Neural progenitor cell (in vitro differentiated cells): ENCODE data around the gene KEL. TPM values are rescaled to one million over a fixed set of nuclear protein-coding genes. Genes with fewer than 3 reads are reported as not detected.

Source experiments
- DNase-seq: peaks from one replicate; pipeline ENCODE4 v3.0.0-alpha.2; 2016; ENCODE audit warnings: low spot score
- H2AFZ ChIP-seq: fragments of 200-600 bp; sonication (generic); replicated peaks from 2 replicates; pipeline ENCODE4 v1.6.1; 2016; ENCODE audit warnings: antibody characterized with exemption
- H3F3A ChIP-seq: fragments of 200-600 bp; sonication (generic); 2 replicates; pipeline ENCODE4 v1.6.1; 2016; ENCODE audit warnings: antibody characterized with exemption, low read depth
- H3K27ac ChIP-seq: fragments of 200-600 bp; sonication (generic); 2 replicates; pipeline ENCODE4 v1.5.1; 2016; ENCODE audit warnings: mild to moderate bottlenecking
- H3K27me3 ChIP-seq: fragments of 200-600 bp; sonication (generic); 2 replicates; pipeline ENCODE4 v1.6.1; 2016; ENCODE audit warnings: mild to moderate bottlenecking, moderate library complexity
- H3K36me3 ChIP-seq: fragments of 200-600 bp; sonication (generic); 2 replicates; pipeline ENCODE4 v1.5.1; 2016
- H3K4me1 ChIP-seq: fragments of 200-600 bp; sonication (generic); 2 replicates; pipeline ENCODE4 v1.6.1; 2016; ENCODE audit warnings: mixed run types
- H3K4me2 ChIP-seq: fragments of 200-600 bp; sonication (generic); 2 replicates; pipeline ENCODE4 v1.6.1; 2016
- H3K4me3 ChIP-seq: fragments of 200-600 bp; sonication (generic); 2 replicates; pipeline ENCODE4 v1.5.1; 2016
- H3K79me2 ChIP-seq: fragments of 200-600 bp; sonication (generic); 2 replicates; pipeline ENCODE4 v1.6.1; 2016; ENCODE audit warnings: low read depth
- H3K9ac ChIP-seq: fragments of 200-600 bp; sonication (generic); 2 replicates; pipeline ENCODE4 v1.6.1; 2016
- H3K9me3 ChIP-seq: fragments of 200-600 bp; sonication (generic); 2 replicates; pipeline ENCODE4 v1.5.1; 2016; ENCODE audit warnings: low read depth
- H4K20me1 ChIP-seq: fragments of 200-600 bp; sonication (generic); 2 replicates; pipeline ENCODE4 v1.6.1; 2016; ENCODE audit warnings: low read depth
- H3K27ac Mint-ChIP-seq: 3 replicates; pipeline ENCODE4 v1.8.0; 2021; ENCODE audit warnings: mixed read lengths
- H3K27me3 Mint-ChIP-seq: 2 replicates; pipeline ENCODE4 v1.8.0; 2022; ENCODE audit warnings: low read depth, mild to moderate bottlenecking, inconsistent platforms, moderate library complexity, mixed read lengths; ENCODE audit not compliant: insufficient read depth
- H3K36me3 Mint-ChIP-seq: 3 replicates; pipeline ENCODE4 v1.8.0; 2021; ENCODE audit warnings: mixed read lengths
- H3K4me1 Mint-ChIP-seq: 3 replicates; pipeline ENCODE4 v1.8.0; 2021; ENCODE audit warnings: mixed read lengths
- H3K4me3 Mint-ChIP-seq: 3 replicates; pipeline ENCODE4 v1.8.0; 2021; ENCODE audit warnings: mild to moderate bottlenecking, moderate library complexity, mixed read lengths
- H3K9me3 Mint-ChIP-seq: 3 replicates; pipeline ENCODE4 v1.8.0; 2020; ENCODE audit warnings: mixed read lengths
- EZH2 ChIP-seq: fragments of 200-600 bp; sonication (generic); IDR thresholded peaks from 2 replicates; pipeline ENCODE4 v1.6.1; 2017; ENCODE audit warnings: antibody characterized with exemption, mild to moderate bottlenecking, moderate library complexity
- EZH2phosphoT487 ChIP-seq: fragments of 200-600 bp; sonication (generic); IDR thresholded peaks from 2 replicates; pipeline ENCODE4 v1.6.1; 2017; ENCODE audit warnings: antibody characterized with exemption
- total RNA-seq: library from RNA; depleted of rRNA; stranded (reverse); fragments of >200 nt; gene quantifications from 2 replicates; pipeline ENCODE4 v1.2.3, GENCODE V29; 2015; ENCODE audit warnings: low replicate concordance
- TF ChIP-seq, protein P1 (sequence below): fragments of 200-600 bp; sonication (generic); IDR thresholded peaks from 2 replicates; pipeline ENCODE4 v1.5.1; 2017; ENCODE audit warnings: antibody characterized with exemption, mild to moderate bottlenecking

The KEL gene
- total RNA-seq, 1 donor from 2014 or later, result not detected

DNA sequence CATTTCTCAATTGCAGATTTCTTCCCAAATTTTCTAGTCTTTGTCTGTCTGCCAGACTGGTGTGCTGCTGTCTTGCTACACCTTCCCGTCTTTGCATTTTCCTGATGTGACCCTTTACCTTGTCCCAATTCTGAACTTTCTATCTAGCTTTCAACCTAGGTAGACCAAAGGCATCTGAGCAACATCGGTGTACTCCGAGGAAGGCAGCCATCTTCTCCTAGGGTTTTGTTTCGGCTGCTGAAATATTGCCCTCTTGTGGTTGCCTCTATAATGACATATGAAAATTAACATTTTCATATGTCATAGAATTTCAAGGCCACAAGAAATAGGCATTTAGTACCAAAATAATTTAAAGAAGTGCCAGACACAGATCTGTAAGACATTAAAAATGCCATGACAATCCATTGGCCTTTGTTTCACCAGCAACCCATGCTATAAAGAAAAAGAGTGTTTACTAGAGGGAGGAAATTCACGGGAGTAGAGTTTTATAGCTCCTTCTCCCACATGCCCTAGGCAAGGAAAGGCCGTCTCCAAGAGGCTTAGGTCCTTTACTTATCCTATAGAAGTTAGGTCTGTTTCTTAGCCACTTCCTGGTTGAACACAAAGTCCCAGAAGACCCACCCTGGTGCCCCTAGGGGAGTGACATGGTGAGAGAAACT is 41.4 kb upstream of the KEL start:
- Mint-ChIP-seq H3K9me3 (peaks cover 3% of the 10 kb centered on the region), H3K27ac (no peak overlapping the region), H3K4me3 (peak overlapping the region; percentile 57), H3K27me3 (no peaks in the 10 kb centered on the region), H3K4me1 (no peaks in the 10 kb centered on the region), H3K36me3 (no peaks in the 10 kb centered on the region)
- peak; percentile 47 for DNase-seq
- Histone ChIP-seq H4K20me1 (no peaks in the 10 kb centered on the region), H3F3A (no peaks in the 10 kb centered on the region), H3K4me1 (no peaks in the 10 kb centered on the region), H3K27me3 (no peaks in the 10 kb centered on the region), H3K9me3 (no peaks in the 10 kb centered on the region), H3K36me3 (no peaks in the 10 kb centered on the region), H3K4me2 (no peak overlapping the region), H2AFZ (peak overlapping the region; percentile 96), H3K4me3 (no peak overlapping the region), H3K27ac (no peak overlapping the region), H3K79me2 (no peaks in the 10 kb centered on the region), H3K9ac (no peak overlapping the region)
- no peak for TF ChIP-seq EZH2
- TF ChIP-seq, protein P1, sequence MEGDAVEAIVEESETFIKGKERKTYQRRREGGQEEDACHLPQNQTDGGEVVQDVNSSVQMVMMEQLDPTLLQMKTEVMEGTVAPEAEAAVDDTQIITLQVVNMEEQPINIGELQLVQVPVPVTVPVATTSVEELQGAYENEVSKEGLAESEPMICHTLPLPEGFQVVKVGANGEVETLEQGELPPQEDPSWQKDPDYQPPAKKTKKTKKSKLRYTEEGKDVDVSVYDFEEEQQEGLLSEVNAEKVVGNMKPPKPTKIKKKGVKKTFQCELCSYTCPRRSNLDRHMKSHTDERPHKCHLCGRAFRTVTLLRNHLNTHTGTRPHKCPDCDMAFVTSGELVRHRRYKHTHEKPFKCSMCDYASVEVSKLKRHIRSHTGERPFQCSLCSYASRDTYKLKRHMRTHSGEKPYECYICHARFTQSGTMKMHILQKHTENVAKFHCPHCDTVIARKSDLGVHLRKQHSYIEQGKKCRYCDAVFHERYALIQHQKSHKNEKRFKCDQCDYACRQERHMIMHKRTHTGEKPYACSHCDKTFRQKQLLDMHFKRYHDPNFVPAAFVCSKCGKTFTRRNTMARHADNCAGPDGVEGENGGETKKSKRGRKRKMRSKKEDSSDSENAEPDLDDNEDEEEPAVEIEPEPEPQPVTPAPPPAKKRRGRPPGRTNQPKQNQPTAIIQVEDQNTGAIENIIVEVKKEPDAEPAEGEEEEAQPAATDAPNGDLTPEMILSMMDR, result peak; percentile 84
- TF ChIP-seq EZH2phosphoT487, result no peak

DNA sequence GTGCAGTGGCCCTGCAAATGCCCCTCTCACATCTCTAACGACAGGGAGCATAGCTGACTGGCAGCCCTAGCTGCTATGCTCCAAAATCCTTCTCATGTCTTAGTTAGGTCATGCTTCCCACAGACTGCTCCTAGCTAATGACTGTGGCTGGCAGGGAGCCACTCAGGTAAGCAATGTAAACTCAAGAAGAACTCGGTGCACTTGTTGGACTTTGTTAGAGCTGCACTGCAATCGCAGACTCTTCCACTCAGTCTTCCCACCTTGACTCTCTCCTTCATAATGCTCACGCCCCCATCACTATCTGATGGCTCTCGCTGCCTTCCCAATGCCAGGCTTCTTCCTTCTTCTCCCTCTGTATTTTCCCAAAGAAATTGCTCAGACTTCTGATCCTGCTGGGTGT is 40.7 kb upstream of the KEL start:
- no peaks in the 10 kb centered on the region for H3K27me3 Mint-ChIP-seq
- Histone ChIP-seq H3K79me2 (no peaks in the 10 kb centered on the region), H3F3A (no peaks in the 10 kb centered on the region), H3K4me1 (no peaks in the 10 kb centered on the region), H3K27ac (no peak overlapping the region), H2AFZ (peak overlapping the region; percentile 96), H3K9ac (no peak overlapping the region), H3K27me3 (no peaks in the 10 kb centered on the region), H3K4me3 (no peak overlapping the region), H3K36me3 (no peaks in the 10 kb centered on the region), H3K4me2 (no peak overlapping the region), H3K9me3 (no peaks in the 10 kb centered on the region), H4K20me1 (no peaks in the 10 kb centered on the region)
- DNase-seq, result no peak
- no peak overlapping the region for H3K4me3 Mint-ChIP-seq
- peaks cover 3% of the 10 kb centered on the region for H3K9me3 Mint-ChIP-seq
- H3K36me3 Mint-ChIP-seq, result no peaks in the 10 kb centered on the region
- no peaks in the 10 kb centered on the region for H3K4me1 Mint-ChIP-seq
- H3K27ac Mint-ChIP-seq, result no peak overlapping the region
- no peak for TF ChIP-seq EZH2
- no peak for TF ChIP-seq EZH2phosphoT487
- TF ChIP-seq, protein P1, result no peak

DNA sequence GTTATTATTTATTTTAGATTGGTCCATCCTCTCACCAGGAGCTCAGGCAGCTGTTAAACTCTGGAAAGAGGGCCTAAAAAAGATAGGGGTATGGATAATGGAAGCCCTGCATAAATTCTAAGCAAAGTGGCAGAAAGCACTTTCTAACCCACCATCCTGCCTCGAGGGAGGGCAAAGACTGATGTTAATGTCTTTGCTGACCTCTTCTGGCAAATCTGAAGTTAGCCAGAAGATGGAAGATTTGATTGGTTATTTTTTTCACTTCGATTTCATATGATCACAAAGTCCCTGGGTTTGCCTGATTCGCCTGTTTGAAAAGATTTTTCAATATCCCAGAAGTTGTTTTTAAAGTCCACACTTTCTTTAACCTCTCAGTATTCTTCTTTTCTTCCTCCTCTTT is 39.9 kb upstream of the KEL start:
- Mint-ChIP-seq H3K4me3 (no peak overlapping the region), H3K9me3 (peaks cover 3% of the 10 kb centered on the region)
- peak; percentile 30 for DNase-seq

More for the DNA sequence above, 39.9 kb upstream of the KEL start:
- no peaks in the 10 kb centered on the region for H3F3A ChIP-seq
- no peaks in the 10 kb centered on the region for H3K4me1 Mint-ChIP-seq
- H3K36me3 Mint-ChIP-seq, result no peaks in the 10 kb centered on the region
- no peak overlapping the region for H3K9ac ChIP-seq
- H3K27me3 Mint-ChIP-seq, result no peaks in the 10 kb centered on the region
- no peak overlapping the region for H3K27ac Mint-ChIP-seq
- H3K27ac ChIP-seq, result no peak overlapping the region
- H4K20me1 ChIP-seq, result no peaks in the 10 kb centered on the region
- no peak overlapping the region for H3K4me2 ChIP-seq
- no peaks in the 10 kb centered on the region for H3K79me2 ChIP-seq
- no peaks in the 10 kb centered on the region for H3K4me1 ChIP-seq
- no peaks in the 10 kb centered on the region for H3K9me3 ChIP-seq
- H2AFZ ChIP-seq, result no peak overlapping the region
- no peaks in the 10 kb centered on the region for H3K36me3 ChIP-seq
- TF ChIP-seq EZH2 (no peak), EZH2phosphoT487 (no peak)
- TF ChIP-seq, protein P1, result peak; percentile 58
- no peak overlapping the region for H3K4me3 ChIP-seq
- H3K27me3 ChIP-seq, result no peaks in the 10 kb centered on the region
